ENCODE measurements around the gene C2orf42.

Gene C2orf42

DNA sequence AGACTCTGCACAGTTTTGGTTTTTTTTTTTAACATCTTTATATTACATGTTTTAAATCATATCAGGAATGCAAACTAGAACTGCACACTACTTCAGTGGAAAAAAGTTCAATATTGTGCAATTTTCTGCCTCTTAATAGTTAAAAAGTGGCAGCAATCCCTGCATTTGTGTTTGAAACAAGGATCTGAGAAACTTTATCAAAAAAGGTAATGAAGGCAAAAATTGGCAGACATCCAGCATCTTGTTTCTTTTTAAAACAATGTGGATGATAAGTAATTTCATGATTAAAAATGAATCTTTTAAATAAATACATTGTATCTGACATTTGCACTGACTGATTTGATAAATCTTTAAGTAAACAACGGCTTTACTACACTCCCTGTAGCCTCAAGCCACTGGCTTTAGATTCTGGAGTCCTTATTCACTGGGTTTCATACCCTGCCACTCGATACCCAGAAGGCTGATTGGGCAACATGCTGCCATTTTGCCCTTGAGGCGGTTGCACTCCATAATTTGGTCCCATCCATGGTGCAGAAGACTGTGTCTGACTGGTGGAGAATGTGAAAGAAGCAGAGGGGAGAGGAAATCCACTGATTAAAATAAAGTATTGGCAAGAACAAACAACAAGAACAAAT is 21.6 kb upstream of the C2orf42 start:
- no peaks in the 10 kb centered on the region for H3K9me2 ChIP-seq (replicated peaks; ENCODE audit: control insufficient read depth, low read length)
- H3K79me2 ChIP-seq (ENCODE audit: control insufficient read depth, low read length): no peaks in the 10 kb centered on the region
- H4K20me1 ChIP-seq (ENCODE audit: control insufficient read depth, insufficient read depth, low read depth, low read length): no peaks in the 10 kb centered on the region
- H3K9me3 ChIP-seq (ENCODE audit: control insufficient read depth, insufficient read depth, low read length): no peaks in the 10 kb centered on the region
- peaks cover 61% of the 10 kb centered on the region for H3K36me3 ChIP-seq (ENCODE audit: control insufficient read depth, low read length)
- no peaks in the 10 kb centered on the region for H3K4me1 ChIP-seq (ENCODE audit: control insufficient read depth, low read length)
- no peak overlapping the region for H3K27ac ChIP-seq (ENCODE audit: low read depth, low read length)
- H3K4me2 ChIP-seq (ENCODE audit: low read length): no peak overlapping the region
- TF ChIP-seq EZH2phosphoT487 (IDR thresholded peaks at IDR 0.05; ENCODE audit: borderline replicate concordance, low read length) (no peak), CTCF (IDR thresholded peaks at IDR 0.05; ENCODE audit: low read depth, low read length, poor library complexity, severe bottlenecking) (no peak)
- no peak overlapping the region for H3K4me3 ChIP-seq (ENCODE audit: low read length)
- peaks cover 14% of the 10 kb centered on the region for H3F3A ChIP-seq (ENCODE audit: control insufficient read depth, insufficient read depth)
- no peaks in the 10 kb centered on the region for H3K27me3 ChIP-seq (ENCODE audit: control insufficient read depth, low read length)

DNA sequence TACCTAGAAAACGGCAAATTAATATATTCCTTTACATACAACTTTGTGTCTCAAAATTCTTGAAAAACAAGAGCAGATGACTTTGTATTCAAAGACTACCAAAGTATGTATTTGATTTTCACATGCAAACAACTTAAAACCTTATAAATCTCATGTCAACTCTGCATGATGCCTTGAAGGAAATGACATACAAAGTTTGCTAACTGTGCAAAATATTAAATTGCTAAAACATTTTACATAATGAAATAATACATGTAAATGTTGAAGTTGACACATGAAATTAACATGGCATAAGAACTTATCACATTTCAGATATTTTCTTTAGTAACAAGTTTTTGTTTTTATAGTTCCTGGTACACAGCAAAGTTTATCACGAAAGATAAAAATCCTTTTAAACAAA is 20.8 kb upstream of the C2orf42 start:
- Histone ChIP-seq H3F3A (ENCODE audit: control insufficient read depth, insufficient read depth) (peaks cover 14% of the 10 kb centered on the region), H3K9me2 (replicated peaks; ENCODE audit: control insufficient read depth, low read length) (no peaks in the 10 kb centered on the region), H3K4me2 (ENCODE audit: low read length) (no peak overlapping the region), H3K27ac (ENCODE audit: low read depth, low read length) (no peak overlapping the region), H3K79me2 (ENCODE audit: control insufficient read depth, low read length) (no peaks in the 10 kb centered on the region), H3K9me3 (ENCODE audit: control insufficient read depth, insufficient read depth, low read length) (no peaks in the 10 kb centered on the region), H3K4me1 (ENCODE audit: control insufficient read depth, low read length) (no peaks in the 10 kb centered on the region), H3K36me3 (ENCODE audit: control insufficient read depth, low read length) (peaks cover 57% of the 10 kb centered on the region), H3K27me3 (ENCODE audit: control insufficient read depth, low read length) (no peaks in the 10 kb centered on the region), H3K4me3 (ENCODE audit: low read length) (no peak overlapping the region), H4K20me1 (ENCODE audit: control insufficient read depth, insufficient read depth, low read depth, low read length) (no peaks in the 10 kb centered on the region)
- TF ChIP-seq CTCF (IDR thresholded peaks at IDR 0.05; ENCODE audit: low read depth, low read length, poor library complexity, severe bottlenecking) (no peak), EZH2phosphoT487 (IDR thresholded peaks at IDR 0.05; ENCODE audit: borderline replicate concordance, low read length) (no peak)

- Histone ChIP-seq H3K27ac (ENCODE audit: low read depth, low read length) (no peak overlapping the region), H3K4me3 (ENCODE audit: low read length) (no peak overlapping the region), H3K36me3 (ENCODE audit: control insufficient read depth, low read length) (peaks cover 2% of the 10 kb centered on the region; the same call in 1 of the 2 replicates), H3K4me1 (ENCODE audit: control insufficient read depth, low read length) (0 out of 2 replicates have a peak, but pooled peaks cover under 1% of the 10 kb centered on the region), H3K79me2 (ENCODE audit: control insufficient read depth, low read length) (no peaks in the 10 kb centered on the region), H4K20me1 (ENCODE audit: control insufficient read depth, insufficient read depth, low read depth, low read length) (no peaks in the 10 kb centered on the region), H3F3A (ENCODE audit: control insufficient read depth, insufficient read depth) (no peaks in the 10 kb centered on the region; the same call in 1 of the 2 replicates), H3K9me2 (replicated peaks; ENCODE audit: control insufficient read depth, low read length) (no peaks in the 10 kb centered on the region), H3K27me3 (ENCODE audit: control insufficient read depth, low read length) (no peaks in the 10 kb centered on the region), H3K4me2 (ENCODE audit: low read length) (no peak overlapping the region), H3K9me3 (ENCODE audit: control insufficient read depth, insufficient read depth, low read length) (no peaks in the 10 kb centered on the region)
- TF ChIP-seq CTCF (IDR thresholded peaks at IDR 0.05; ENCODE audit: low read depth, low read length, poor library complexity, severe bottlenecking) (no peak), EZH2phosphoT487 (IDR thresholded peaks at IDR 0.05; ENCODE audit: borderline replicate concordance, low read length) (no peak)
These were observed 13.6 kb upstream of the C2orf42 start for GRCh38 chr2:70204452-70204851.

Data from DOHH2 (cell line).